Activated T-cell treated with anti-CD3 and anti-CD28 coated beads for 1 hour (primary cell): ENCODE results near the gene RAC3.

Experiments
- DNase-seq: peaks from one replicate; pipeline ENCODE4 v3.0.0-alpha.2; 2020; ENCODE audit warnings: low read depth

RAC3 gene

GRCh38 chr17:82013341-82013740 lies 18.1 kb upstream of the RAC3 start:
- DNase-seq: no peak

GRCh38 chr17:82013772-82014321 lies 17.6 kb upstream of the RAC3 start:
- DNase-seq: no peak

GRCh38 chr17:82014432-82014831 lies 17.0 kb upstream of the RAC3 start:
- DNase-seq: no peak

GRCh38 chr17:82014971-82015310 lies 16.5 kb upstream of the RAC3 start:
- no peak for DNase-seq

GRCh38 chr17:82015311-82015971 lies 16.0 kb upstream of the RAC3 start:
- no peak for DNase-seq

- no peak for DNase-seq
Measured at GRCh38 chr17:82016061-82016874, 15.2 kb upstream of the RAC3 start.

- DNase-seq: no peak
Measured at GRCh38 chr17:82016875-82017459, 14.5 kb upstream of the RAC3 start.

GRCh38 chr17:82017612-82018151 lies 13.8 kb upstream of the RAC3 start:
- no peak for DNase-seq

- DNase-seq: no peak
Measured at GRCh38 chr17:82018152-82018988, 13.1 kb upstream of the RAC3 start.

- no peak for DNase-seq
Measured at GRCh38 chr17:82018989-82019689, 12.3 kb upstream of the RAC3 start.

- peak; percentile 53 for DNase-seq
Measured at GRCh38 chr17:82019690-82020571, 11.5 kb upstream of the RAC3 start.

- no peak for DNase-seq
Measured at GRCh38 chr17:82020572-82021106, 10.8 kb upstream of the RAC3 start.

- peak; percentile 38 for DNase-seq
Measured at GRCh38 chr17:82021107-82021899, 10.2 kb upstream of the RAC3 start.

GRCh38 chr17:82021900-82022309 lies 9.6 kb upstream of the RAC3 start:
- DNase-seq: no peak

- no peak for DNase-seq
Measured at GRCh38 chr17:82022310-82022980, 9.0 kb upstream of the RAC3 start, which contains the start of gene CENPX. CENPX (minus strand) TSS chr17:82022878; CDS start chr17:82022861, 17 bp downstream.

GRCh38 chr17:82022981-82023446 lies 8.5 kb upstream of the RAC3 start, which contains the start of gene LRRC45:
LRRC45 (plus strand) TSS chr17:82023305; CDS start chr17:82023644, 339 bp downstream.
- DNase-seq: peak; percentile 99

GRCh38 chr17:82023447-82024241 lies 7.8 kb upstream of the RAC3 start:
- DNase-seq: no peak
